NT2/D1 (cell line): ENCODE measurements around the gene P2RX7.

Experiments used
- SUZ12 ChIP-seq: IDR thresholded peaks from 2 replicates; pipeline ENCODE4 v1.6.1; 2011; ENCODE audit not compliant: insufficient read length, insufficient read depth; ENCODE audit errors: extremely low read depth
- YY1 ChIP-seq: IDR thresholded peaks from 2 replicates; pipeline ENCODE4 v1.6.1; 2011; ENCODE audit not compliant: insufficient read length, insufficient read depth
- ZNF274 ChIP-seq: IDR thresholded peaks from 2 replicates; pipeline ENCODE4 v1.6.1; 2011; ENCODE audit warnings: mild to moderate bottlenecking, low read depth, low read length

DNA sequence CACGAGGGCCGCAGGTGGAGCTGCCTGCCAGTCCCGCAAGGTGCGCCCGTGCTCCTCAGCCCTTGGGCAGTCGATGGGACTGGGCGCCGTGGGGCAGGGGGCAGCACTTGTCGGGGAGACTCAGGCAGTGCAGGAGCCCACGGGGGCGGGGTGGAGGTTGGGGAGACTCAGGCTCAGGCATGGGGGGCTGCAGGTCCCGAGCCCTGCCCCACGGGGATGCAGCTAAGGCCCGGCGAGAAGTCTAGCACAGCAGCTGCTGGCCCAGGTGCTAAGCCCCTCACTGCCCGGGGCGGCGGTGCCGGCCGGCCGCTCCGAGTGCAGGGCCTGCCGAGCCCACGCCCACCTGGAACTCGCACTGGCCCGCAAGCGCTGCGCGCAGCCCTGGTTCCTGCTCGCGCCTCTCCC is 39.2 kb upstream of the P2RX7 start:
- TF ChIP-seq ZNF274 (no peak), YY1 (no peak), SUZ12 (no peak)
